Esophagus squamous epithelium (tissue), 4 donors: ENCODE measurements around the gene ABCA1.

ENCODE experiments used
- POLR2A ChIP-seq, 4 donors: fragments of 450-650 bp; IDR thresholded peaks; one replicate each; pipeline ENCODE4 v1.6.1; 2017; ENCODE audit warnings: antibody characterized with exemption in 4 of 4, mild to moderate bottlenecking in 4 of 4, moderate library complexity in 3 of 4
- TF ChIP-seq, protein P1 (sequence below), 6 experiments: fragments of 450-650 bp in 4 of 6; fragments of 200-600 bp in 2 of 6; sonication (generic) in 2 of 6; IDR thresholded peaks; one replicate each; pipeline ENCODE4 v1.5.1; 2016 to 2019; ENCODE audit warnings: antibody characterized with exemption in 6 of 6, mild to moderate bottlenecking in 4 of 6, moderate library complexity in 4 of 6

DNA sequence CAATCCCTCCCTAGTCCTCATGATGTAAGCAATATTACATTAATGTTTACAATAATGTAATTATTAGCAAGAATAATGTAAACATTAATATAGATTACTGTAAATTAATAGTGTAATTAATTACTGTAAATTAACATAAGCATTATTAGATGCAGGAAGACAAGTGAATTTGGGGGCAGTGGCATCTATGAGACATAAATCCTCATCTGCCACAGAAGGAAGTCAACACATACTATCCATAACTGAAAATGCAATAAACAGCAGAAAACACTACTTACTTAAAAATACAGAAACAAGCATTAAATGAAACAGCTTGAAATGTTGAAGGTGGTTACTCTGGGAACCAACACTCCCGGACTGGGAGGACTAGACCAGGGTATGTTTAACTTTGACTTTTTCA lies 181.2 kb downstream of the ABCA1 start:
- TF ChIP-seq POLR2A (IDR thresholded peaks at IDR 0.05) = no peak
- TF ChIP-seq, protein P1, sequence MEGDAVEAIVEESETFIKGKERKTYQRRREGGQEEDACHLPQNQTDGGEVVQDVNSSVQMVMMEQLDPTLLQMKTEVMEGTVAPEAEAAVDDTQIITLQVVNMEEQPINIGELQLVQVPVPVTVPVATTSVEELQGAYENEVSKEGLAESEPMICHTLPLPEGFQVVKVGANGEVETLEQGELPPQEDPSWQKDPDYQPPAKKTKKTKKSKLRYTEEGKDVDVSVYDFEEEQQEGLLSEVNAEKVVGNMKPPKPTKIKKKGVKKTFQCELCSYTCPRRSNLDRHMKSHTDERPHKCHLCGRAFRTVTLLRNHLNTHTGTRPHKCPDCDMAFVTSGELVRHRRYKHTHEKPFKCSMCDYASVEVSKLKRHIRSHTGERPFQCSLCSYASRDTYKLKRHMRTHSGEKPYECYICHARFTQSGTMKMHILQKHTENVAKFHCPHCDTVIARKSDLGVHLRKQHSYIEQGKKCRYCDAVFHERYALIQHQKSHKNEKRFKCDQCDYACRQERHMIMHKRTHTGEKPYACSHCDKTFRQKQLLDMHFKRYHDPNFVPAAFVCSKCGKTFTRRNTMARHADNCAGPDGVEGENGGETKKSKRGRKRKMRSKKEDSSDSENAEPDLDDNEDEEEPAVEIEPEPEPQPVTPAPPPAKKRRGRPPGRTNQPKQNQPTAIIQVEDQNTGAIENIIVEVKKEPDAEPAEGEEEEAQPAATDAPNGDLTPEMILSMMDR (IDR thresholded peaks at IDR 0.05) = no peak
